Smooth muscle cell (in vitro differentiated cells): ENCODE data around the gene MZB1. TPM values are rescaled to one million over a fixed set of nuclear protein-coding genes. Genes with fewer than 3 reads are reported as not detected.
A peak's percentile ranks its signal among the peaks of the same experiment; 100 is the strongest.
"Not testable (repeated sequence)": the region's sequence is repeated elsewhere in the genome, so short reads cannot be mapped to it uniquely, and the experiment has no call there.

Experiments used
- DNase-seq: peaks from one replicate; lab custom pipeline; 2025; ENCODE audit not compliant: unreplicated experiment; lab: John Stamatoyannopoulos, UW
- H2AFZ ChIP-seq: fragments of 200-600 bp; sonication (generic); 2 replicates; pipeline ENCODE4 v1.6.0; 2016; ENCODE audit warnings: antibody characterized with exemption, low read depth, mild to moderate bottlenecking
- H3F3A ChIP-seq: fragments of 200-600 bp; sonication (generic); 2 replicates; pipeline ENCODE4 v1.6.0; 2017; ENCODE audit warnings: antibody characterized with exemption, low read depth
- H3K27ac ChIP-seq: fragments of 200-600 bp; sonication (generic); 2 replicates; pipeline ENCODE4 v1.5.1; 2016; ENCODE audit warnings: low read depth, mild to moderate bottlenecking
- H3K27me3 ChIP-seq: fragments of 200-600 bp; sonication (generic); 2 replicates; pipeline ENCODE4 v1.6.1; 2016; ENCODE audit warnings: low read depth, mild to moderate bottlenecking
- H3K36me3 ChIP-seq: fragments of 200-600 bp; sonication (generic); 2 replicates; pipeline ENCODE4 v1.5.1; 2016; ENCODE audit warnings: low read depth
- H3K4me1 ChIP-seq: fragments of 200-600 bp; sonication (generic); 2 replicates; pipeline ENCODE4 v1.5.1; 2016; ENCODE audit warnings: low read depth
- H3K4me2 ChIP-seq: fragments of 200-600 bp; sonication (generic); 2 replicates; pipeline ENCODE4 v1.6.0; 2016; ENCODE audit warnings: mild to moderate bottlenecking
- H3K4me3 ChIP-seq: fragments of 200-600 bp; sonication (generic); 2 replicates; pipeline ENCODE4 v1.5.1; 2016; ENCODE audit warnings: mild to moderate bottlenecking
- H3K79me2 ChIP-seq: fragments of 200-600 bp; sonication (generic); 2 replicates; pipeline ENCODE4 v1.6.0; 2016; ENCODE audit warnings: low read depth, mild to moderate bottlenecking
- H3K9ac ChIP-seq: fragments of 200-600 bp; sonication (generic); 2 replicates; pipeline ENCODE4 v1.6.0; 2016; ENCODE audit warnings: low read depth
- H3K9me3 ChIP-seq: fragments of 200-600 bp; sonication (generic); replicated peaks from 2 replicates; pipeline ENCODE4 v1.5.1; 2016; ENCODE audit warnings: low read depth
- H4K20me1 ChIP-seq: fragments of 200-600 bp; sonication (generic); 2 replicates; pipeline ENCODE4 v1.6.0; 2016; ENCODE audit warnings: low read depth
- CTCF ChIP-seq: fragments of 200-600 bp; sonication (generic); IDR thresholded peaks from 2 replicates; pipeline ENCODE4 v1.5.1; 2017; ENCODE audit warnings: borderline replicate concordance, mild to moderate bottlenecking, antibody characterized with exemption; ENCODE audit not compliant: insufficient read depth, poor library complexity, severe bottlenecking
- WGBS: methylation state at CpG from one replicate; pipeline ENCODE4 v1.1.7; 2016; ENCODE audit warnings: low lambda C conversion rate; 5-methylcytosine and 5-hydroxymethylcytosine counted together
- polyA plus RNA-seq: library from polyadenylated mRNA; unstranded; fragments of >200 nt; fragmentation: Nextera tagmentation; extraction: Ambion mirVana; gene quantifications from 2 replicates; pipeline ENCODE4 v1.2.1, GENCODE V29; 2016
- total RNA-seq: library from RNA; depleted of rRNA; stranded (reverse); fragments of >200 nt; gene quantifications from 2 replicates; pipeline ENCODE4 v1.2.3, GENCODE V29; 2014

The MZB1 gene
- total and polyA plus RNA-seq, 2 experiments from 2014 or later = 0.19 TPM; not detected in 1

- Histone ChIP-seq H3K79me2 (no peaks in the 10 kb centered on the region), H3F3A (no peaks in the 10 kb centered on the region), H4K20me1 (no peaks in the 10 kb centered on the region), H3K27ac (no peak overlapping the region), H3K36me3 (no peaks in the 10 kb centered on the region), H3K9me3 (no peaks in the 10 kb centered on the region), H2AFZ (no peak overlapping the region), H3K4me1 (no peaks in the 10 kb centered on the region), H3K9ac (no peak overlapping the region), H3K27me3 (no peaks in the 10 kb centered on the region), H3K4me2 (no peak overlapping the region), H3K4me3 (no peak overlapping the region)
- TF ChIP-seq CTCF = no peak
- 100% methylated on average over 6 of the region's 6 CpGs for WGBS
- no peak for DNase-seq
Observed at GRCh38 chr5:139413153-139413552, 23.4 kb upstream of the MZB1 start.

GRCh38 chr5:139410993-139411828 is 21.5 kb upstream of the MZB1 start:
- no peaks in the 10 kb centered on the region for H3K27me3 ChIP-seq
- TF ChIP-seq CTCF = no peak
- DNase-seq = no peak
- no peak overlapping the region for H3K9ac ChIP-seq
- no peaks in the 10 kb centered on the region for H3K9me3 ChIP-seq
- 62% methylated on average over 17 of the region's 17 CpGs for whole genome bisulfite sequencing
- no peaks in the 10 kb centered on the region for H4K20me1 ChIP-seq
- no peak overlapping the region for H3K4me2 ChIP-seq
- no peaks in the 10 kb centered on the region for H3K36me3 ChIP-seq
- no peak overlapping the region for H3K4me3 ChIP-seq
- no peaks in the 10 kb centered on the region for H3K79me2 ChIP-seq
- H3K4me1 ChIP-seq = no peaks in the 10 kb centered on the region
- H2AFZ ChIP-seq = no peak overlapping the region
- peak overlapping the region; percentile 51 for H3K27ac ChIP-seq
- no peaks in the 10 kb centered on the region for H3F3A ChIP-seq

GRCh38 chr5:139410121-139410992 is 20.6 kb upstream of the MZB1 start:
- Histone ChIP-seq H3K4me3 (no peak overlapping the region), H3F3A (no peaks in the 10 kb centered on the region), H3K4me2 (no peak overlapping the region), H4K20me1 (no peaks in the 10 kb centered on the region), H3K9me3 (no peaks in the 10 kb centered on the region), H3K27me3 (no peaks in the 10 kb centered on the region), H3K9ac (no peak overlapping the region), H3K4me1 (no peaks in the 10 kb centered on the region), H2AFZ (no peak overlapping the region), H3K36me3 (no peaks in the 10 kb centered on the region), H3K27ac (peak overlapping the region; percentile 51), H3K79me2 (no peaks in the 10 kb centered on the region)
- 71% methylated on average over 6 of the region's 6 CpGs for WGBS
- no peak for TF ChIP-seq CTCF
- DNase-seq = no peak

GRCh38 chr5:139409116-139409515 is 19.4 kb upstream of the MZB1 start:
- not testable (repeated sequence) for H3K4me1 ChIP-seq, H2AFZ ChIP-seq, H3K27ac ChIP-seq, H3K4me2 ChIP-seq, H3K9ac ChIP-seq, DNase-seq, H3F3A ChIP-seq, H4K20me1 ChIP-seq, H3K79me2 ChIP-seq, H3K9me3 ChIP-seq, H3K4me3 ChIP-seq, H3K36me3 ChIP-seq, H3K27me3 ChIP-seq
- WGBS = 87% methylated on average over 5 of the region's 5 CpGs
